Mesenchymal stem cell (in vitro differentiated cells and primary cell): ENCODE data around the gene IFFO2.

Experiments used
- DNase-seq: peaks from one replicate; pipeline ENCODE4 v3.0.0-alpha.2; 2013
- H2AFZ ChIP-seq: one replicate; pipeline ENCODE4 v1.6.1; 2013; ENCODE audit warnings: low read depth, mild to moderate bottlenecking, control low read depth, inconsistent platforms, low read length, moderate library complexity
- H2AK5ac ChIP-seq: 2 replicates; pipeline ENCODE4 v1.6.1; 2013; ENCODE audit warnings: low read length, moderate library complexity, mild to moderate bottlenecking, inconsistent platforms; ENCODE audit not compliant: severe bottlenecking
- H2BK120ac ChIP-seq: one replicate; pipeline ENCODE4 v1.6.1; 2013; ENCODE audit warnings: low read depth, mild to moderate bottlenecking, inconsistent platforms, low read length, moderate library complexity
- H2BK12ac ChIP-seq, 2 experiments: one replicate each; pipeline ENCODE4 v1.6.1; 2013; ENCODE audit warnings: inconsistent platforms in 2 of 2, low read length in 2 of 2, mild to moderate bottlenecking in 2 of 2, moderate library complexity in 2 of 2, control low read depth in 1 of 2
- H2BK15ac ChIP-seq: one replicate; pipeline ENCODE4 v1.6.1; 2013; ENCODE audit warnings: mild to moderate bottlenecking, low read depth, inconsistent platforms; ENCODE audit not compliant: poor library complexity, severe bottlenecking
- H2BK5ac ChIP-seq: 2 replicates; pipeline ENCODE4 v1.6.1; 2013; ENCODE audit warnings: low read depth, mild to moderate bottlenecking, low read length, control low read depth, inconsistent platforms; ENCODE audit not compliant: poor library complexity, severe bottlenecking
- H3K14ac ChIP-seq, 2 experiments: one replicate each; pipeline ENCODE4 v1.6.1; 2013; ENCODE audit warnings: inconsistent platforms in 2 of 2, low read length in 2 of 2, control low read depth in 1 of 2, mild to moderate bottlenecking in 1 of 2, moderate library complexity in 1 of 2
- H3K18ac ChIP-seq, 2 experiments: one replicate each; pipeline ENCODE4 v1.6.1; 2013; ENCODE audit warnings: inconsistent platforms in 2 of 2, low read length in 2 of 2, control low read depth in 1 of 2, low read depth in 1 of 2, mild to moderate bottlenecking in 1 of 2
- H3K23ac ChIP-seq, 2 experiments: one replicate each; pipeline ENCODE4 v1.6.1; 2013; ENCODE audit warnings: inconsistent platforms in 2 of 2, low read length in 2 of 2, mild to moderate bottlenecking in 2 of 2, moderate library complexity in 2 of 2, control low read depth in 1 of 2
- H3K27ac ChIP-seq: 2 replicates; pipeline ENCODE4 v1.5.1; 2013; ENCODE audit warnings: mild to moderate bottlenecking, moderate library complexity, low read length, control low read depth, inconsistent platforms; ENCODE audit not compliant: poor library complexity, severe bottlenecking
- H3K27me3 ChIP-seq, 2 experiments: 2 replicates each; pipeline versions ENCODE4 v1.6.1 to v1.7.0; 2013; ENCODE audit warnings: low read length in 2 of 2, mild to moderate bottlenecking in 2 of 2, moderate library complexity in 2 of 2, control low read depth in 1 of 2, inconsistent platforms in 1 of 2; ENCODE audit not compliant: control insufficient read depth in 1 of 2, insufficient read depth in 1 of 2
- H3K36me3 ChIP-seq, 2 experiments: 2 replicates each; pipeline versions ENCODE4 v1.6.1 to v1.7.0; 2013; ENCODE audit warnings: low read length in 2 of 2, control low read depth in 1 of 2, inconsistent platforms in 1 of 2, low read depth in 1 of 2, mild to moderate bottlenecking in 1 of 2; ENCODE audit not compliant: insufficient read depth in 2 of 2, control insufficient read depth in 1 of 2
- H3K4ac ChIP-seq, 2 experiments: one replicate each; pipeline ENCODE4 v1.6.1; 2013; ENCODE audit warnings: inconsistent platforms in 2 of 2, low read length in 2 of 2, mild to moderate bottlenecking in 2 of 2, moderate library complexity in 2 of 2, control low read depth in 1 of 2, low read depth in 1 of 2
- H3K4me1 ChIP-seq: 2 replicates; pipeline ENCODE4 v1.6.1; 2013; ENCODE audit warnings: low read depth, low read length, control low read depth; ENCODE audit not compliant: control insufficient read depth, insufficient read depth
- H3K4me2 ChIP-seq: 2 replicates; pipeline ENCODE4 v1.6.1; 2013; ENCODE audit warnings: low read length, mild to moderate bottlenecking, inconsistent platforms; ENCODE audit not compliant: poor library complexity, severe bottlenecking
- H3K4me3 ChIP-seq, 2 experiments: 2 replicates each; pipeline versions ENCODE4 v1.5.1 to v1.7.0; 2013; ENCODE audit warnings: low read length in 2 of 2, mild to moderate bottlenecking in 2 of 2, control low read depth in 1 of 2, low read depth in 1 of 2; ENCODE audit not compliant: insufficient read depth in 1 of 2
- H3K79me1 ChIP-seq: replicated peaks from 2 replicates; pipeline ENCODE4 v1.6.1; 2013; ENCODE audit warnings: mild to moderate bottlenecking, control low read depth, low read length, inconsistent platforms; ENCODE audit not compliant: poor library complexity, severe bottlenecking
- H3K9ac ChIP-seq: 2 replicates; pipeline ENCODE4 v1.7.0; 2013; ENCODE audit warnings: mild to moderate bottlenecking, low read length, moderate library complexity
- H3K9me3 ChIP-seq: 2 replicates; pipeline ENCODE4 v1.7.0; 2013; ENCODE audit warnings: mild to moderate bottlenecking, low read length; ENCODE audit not compliant: control insufficient read depth
- H4K8ac ChIP-seq: one replicate; pipeline ENCODE4 v1.6.1; 2013; ENCODE audit warnings: inconsistent platforms, mild to moderate bottlenecking, low read length, moderate library complexity
- H4K91ac ChIP-seq: one replicate; pipeline ENCODE4 v1.6.1; 2013; ENCODE audit warnings: mild to moderate bottlenecking, low read length, inconsistent platforms
- WGBS: methylation state at CpG from one replicate; pipeline ENCODE4 v1.1.7; 2013; ENCODE audit warnings: mixed read lengths; 5-methylcytosine and 5-hydroxymethylcytosine counted together

Gene IFFO2

DNA sequence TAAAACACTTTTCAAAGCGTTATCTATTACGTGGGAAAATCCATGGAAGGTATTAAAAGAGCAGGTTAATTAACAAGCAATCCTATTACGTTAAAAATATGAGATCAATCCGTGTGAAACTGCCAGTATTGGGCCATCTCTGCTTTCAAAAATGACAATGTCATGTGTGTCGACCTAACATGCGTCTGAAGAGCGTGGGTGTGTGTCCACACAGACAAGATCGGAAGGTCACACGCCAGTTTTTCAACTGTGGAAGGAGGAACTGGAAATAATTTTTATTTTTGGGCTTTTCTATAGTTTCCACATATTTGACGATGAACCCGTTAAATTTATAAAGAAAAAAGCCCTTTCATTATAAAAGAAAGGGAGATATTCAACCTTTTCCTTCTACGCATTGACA lies 36.5 kb downstream of the IFFO2 start:
- H3K36me3 ChIP-seq: peaks cover 18 to 55% of the 10 kb centered on the region in 2 experiments
- H4K8ac ChIP-seq: no peak overlapping the region
- H2BK12ac ChIP-seq: no peak overlapping the region
- no peaks in the 10 kb centered on the region for H3K9me3 ChIP-seq
- no peak overlapping the region for H2BK5ac ChIP-seq
- WGBS: 96% methylated on average over 12 of the region's 12 CpGs
- no peak overlapping the region for H2BK15ac ChIP-seq
- H3K27ac ChIP-seq: no peak overlapping the region
- no peak overlapping the region for H3K4me2 ChIP-seq
- no peak overlapping the region for H3K4me3 ChIP-seq
- no peak overlapping the region for H3K14ac ChIP-seq
- no peak overlapping the region for H3K18ac ChIP-seq
- no peak overlapping the region for H4K91ac ChIP-seq
- H3K23ac ChIP-seq: no peak overlapping the region
- no peak overlapping the region for H3K4ac ChIP-seq
- no peaks in the 10 kb centered on the region for H3K27me3 ChIP-seq
- H2AK5ac ChIP-seq: no peak overlapping the region
- no peak overlapping the region for H2BK120ac ChIP-seq
- DNase-seq: no peak
- H3K4me1 ChIP-seq: peaks cover 28% of the 10 kb centered on the region
- H2AFZ ChIP-seq: no peak overlapping the region
- peaks cover 29% of the 10 kb centered on the region for H3K79me1 ChIP-seq
- H3K9ac ChIP-seq: no peak overlapping the region

GRCh38 chr1:18919197-18919905 lies 37.1 kb downstream of the IFFO2 start:
- Histone ChIP-seq H2BK12ac (no peak overlapping the region), H2AK5ac (no peak overlapping the region), H3K4ac (no peak overlapping the region), H3K4me1 (peaks cover 27% of the 10 kb centered on the region), H3K4me2 (no peak overlapping the region), H4K91ac (no peak overlapping the region), H2AFZ (no peak overlapping the region), H3K14ac (no peak overlapping the region), H3K9me3 (no peaks in the 10 kb centered on the region), H2BK5ac (no peak overlapping the region), H3K23ac (no peak overlapping the region), H3K27me3 (no peaks in the 10 kb centered on the region), H3K18ac (no peak overlapping the region), H3K27ac (no peak overlapping the region), H3K4me3 (no peak overlapping the region), H2BK120ac (no peak overlapping the region), H3K79me1 (peaks cover 28% of the 10 kb centered on the region), H3K36me3 (peaks cover 18 to 55% of the 10 kb centered on the region in 2 experiments), H4K8ac (no peak overlapping the region), H2BK15ac (peak overlapping the region; percentile 7), H3K9ac (no peak overlapping the region)
- DNase-seq: no peak
- 93% methylated on average over 31 of the region's 31 CpGs for WGBS

DNA sequence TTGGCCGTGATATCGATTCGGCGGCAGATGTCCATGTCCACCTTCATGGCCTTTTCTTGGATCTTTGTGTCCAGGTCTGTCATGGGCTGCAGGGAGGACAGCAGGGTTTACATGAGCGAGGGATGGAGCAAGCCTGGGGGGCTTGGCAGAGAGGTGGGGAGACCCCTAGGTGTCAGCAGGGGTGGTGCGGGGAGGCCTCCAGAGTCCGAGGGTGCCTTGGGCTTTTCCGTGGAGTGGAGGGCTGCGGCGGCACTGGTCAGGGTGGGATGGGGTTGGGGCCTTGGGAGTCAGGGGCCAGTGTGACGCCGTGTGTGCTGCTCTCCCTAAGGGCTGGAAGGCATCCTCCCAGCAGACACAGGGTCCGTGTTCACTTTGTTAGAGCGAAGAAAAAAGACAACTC lies 38.1 kb downstream of the IFFO2 start:
- peak overlapping the region in 1 of 2 experiments; percentile 15 for H2BK12ac ChIP-seq
- WGBS: 97% methylated on average over 13 of the region's 14 CpGs
- no peak overlapping the region for H2BK120ac ChIP-seq
- H3K14ac ChIP-seq: no peak overlapping the region
- no peak overlapping the region for H2BK15ac ChIP-seq
- H3K9me3 ChIP-seq: no peaks in the 10 kb centered on the region
- H3K9ac ChIP-seq: no peak overlapping the region
- no peak overlapping the region for H3K4ac ChIP-seq
- no peak overlapping the region for H4K8ac ChIP-seq
- no peak overlapping the region for H3K4me3 ChIP-seq
- H2BK5ac ChIP-seq: no peak overlapping the region
- H3K27ac ChIP-seq: no peak overlapping the region
- H3K23ac ChIP-seq: no peak overlapping the region
- H2AK5ac ChIP-seq: no peak overlapping the region
- peaks cover 19% of the 10 kb centered on the region for H3K4me1 ChIP-seq
- H4K91ac ChIP-seq: peak overlapping the region; percentile 3
- peaks cover 18 to 55% of the 10 kb centered on the region in 2 experiments for H3K36me3 ChIP-seq
- no peak overlapping the region for H3K4me2 ChIP-seq
- no peak for DNase-seq
- no peak overlapping the region for H2AFZ ChIP-seq
- no peaks in the 10 kb centered on the region for H3K27me3 ChIP-seq
- peaks cover 29% of the 10 kb centered on the region for H3K79me1 ChIP-seq
- no peak overlapping the region for H3K18ac ChIP-seq

DNA sequence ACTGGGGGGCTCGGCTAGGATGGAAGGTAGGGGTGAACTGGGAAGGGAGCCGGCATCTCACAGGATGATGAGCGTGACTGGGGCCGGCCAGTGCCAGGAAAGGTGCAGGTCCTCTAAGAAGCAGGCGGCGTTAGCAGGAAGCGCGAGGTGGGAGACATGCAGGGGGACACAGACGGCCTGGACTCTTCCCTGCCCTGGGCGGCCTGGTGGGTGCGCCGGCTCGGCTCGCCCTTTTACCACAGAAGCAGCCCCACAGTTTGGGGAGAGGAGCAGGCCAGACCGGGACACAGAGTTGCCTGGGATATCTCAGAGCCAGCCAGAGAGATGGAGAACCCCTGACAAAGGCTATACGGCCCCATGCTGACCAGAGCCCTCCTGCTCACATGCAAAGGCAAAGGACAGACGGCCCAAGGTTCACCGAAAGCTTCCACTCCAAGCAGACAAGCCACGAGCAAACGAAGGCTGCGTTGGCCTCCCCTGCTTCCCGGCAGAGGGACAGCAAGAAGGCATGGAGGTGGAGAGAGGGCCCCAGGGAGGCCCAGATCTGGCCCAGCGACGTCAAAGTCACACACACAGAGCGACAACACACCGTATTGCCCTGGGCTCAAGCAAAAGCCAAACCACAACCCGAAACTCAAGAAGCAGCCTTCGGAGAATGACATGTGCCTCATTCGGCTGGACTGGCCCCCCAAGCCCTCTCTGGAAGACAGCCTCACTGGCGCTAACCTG lies 39.2 kb downstream of the IFFO2 start:
- H3K4me1 ChIP-seq: peaks cover 11% of the 10 kb centered on the region
- H2BK15ac ChIP-seq: no peak overlapping the region
- no peaks in the 10 kb centered on the region for H3K9me3 ChIP-seq
- H4K91ac ChIP-seq: no peak overlapping the region
- H3K27me3 ChIP-seq: no peaks in the 10 kb centered on the region
- H4K8ac ChIP-seq: no peak overlapping the region
- no peak overlapping the region for H3K27ac ChIP-seq
- H2BK120ac ChIP-seq: no peak overlapping the region
- H3K18ac ChIP-seq: no peak overlapping the region
- H3K4me3 ChIP-seq: no peak overlapping the region
- no peak overlapping the region for H2BK12ac ChIP-seq
- peaks cover 32% of the 10 kb centered on the region for H3K79me1 ChIP-seq
- no peak overlapping the region for H2AK5ac ChIP-seq
- no peak overlapping the region for H3K23ac ChIP-seq
- no peak overlapping the region for H3K14ac ChIP-seq
- no peak overlapping the region for H3K9ac ChIP-seq
- H3K4ac ChIP-seq: no peak overlapping the region
- H3K36me3 ChIP-seq: peaks cover 18 to 55% of the 10 kb centered on the region in 2 experiments
- no peak overlapping the region for H2BK5ac ChIP-seq
- DNase-seq: no peak
- 93% methylated on average over 30 of the region's 30 CpGs for WGBS
- H3K4me2 ChIP-seq: no peak overlapping the region
- H2AFZ ChIP-seq: no peak overlapping the region
